ENCODE data around the gene NRG2. TPM values are rescaled to one million over a fixed set of nuclear protein-coding genes. Genes with fewer than 3 reads are reported as not detected.

NRG2 gene
- total RNA-seq, 1 donor from 2014 or later: 0.07 TPM

DNA sequence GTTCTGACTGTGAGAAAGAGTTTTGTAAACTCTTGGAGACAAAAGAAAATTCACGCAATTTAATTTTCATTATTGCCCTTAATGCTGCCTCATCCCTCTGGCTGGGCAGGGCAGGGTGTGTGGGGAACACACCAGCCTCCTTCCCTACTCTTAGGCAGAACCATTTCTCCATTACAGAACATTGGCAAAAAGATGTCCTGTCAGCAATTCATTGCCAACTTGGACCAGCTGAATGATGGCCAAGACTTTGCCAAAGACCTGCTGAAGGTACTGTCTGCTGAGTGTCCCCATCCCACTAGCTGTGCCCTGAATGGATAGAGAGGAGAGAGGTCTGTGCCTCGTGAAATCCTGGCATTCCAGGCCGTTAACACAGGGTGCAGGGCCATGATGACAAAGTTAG is 209.6 kb downstream of the NRG2 start:
- intact Hi-C loops (cut with micrococcal nuclease): no loop called here
- ChIA-PET POLR2A (interaction anchor here (0.6 kb wide), 1 partner anchor 540 kb away, joined by 6 read pairs; no protein-coding TSS in a partner anchor), CTCF (interaction anchor here (1.0 kb wide), 1 partner anchor 46 kb away, joined by 3 read pairs; no protein-coding TSS in a partner anchor)
- H3K27ac Mint-ChIP-seq: no peak overlapping the region
- peaks cover 40% of the 10 kb centered on the region for H3K27me3 Mint-ChIP-seq
- H3K36me3 Mint-ChIP-seq (ENCODE audit: low read depth): no peaks in the 10 kb centered on the region
- no peak for DNase-seq
- H3K4me3 Mint-ChIP-seq: no peak overlapping the region
- TF ChIP-seq, protein P1, sequence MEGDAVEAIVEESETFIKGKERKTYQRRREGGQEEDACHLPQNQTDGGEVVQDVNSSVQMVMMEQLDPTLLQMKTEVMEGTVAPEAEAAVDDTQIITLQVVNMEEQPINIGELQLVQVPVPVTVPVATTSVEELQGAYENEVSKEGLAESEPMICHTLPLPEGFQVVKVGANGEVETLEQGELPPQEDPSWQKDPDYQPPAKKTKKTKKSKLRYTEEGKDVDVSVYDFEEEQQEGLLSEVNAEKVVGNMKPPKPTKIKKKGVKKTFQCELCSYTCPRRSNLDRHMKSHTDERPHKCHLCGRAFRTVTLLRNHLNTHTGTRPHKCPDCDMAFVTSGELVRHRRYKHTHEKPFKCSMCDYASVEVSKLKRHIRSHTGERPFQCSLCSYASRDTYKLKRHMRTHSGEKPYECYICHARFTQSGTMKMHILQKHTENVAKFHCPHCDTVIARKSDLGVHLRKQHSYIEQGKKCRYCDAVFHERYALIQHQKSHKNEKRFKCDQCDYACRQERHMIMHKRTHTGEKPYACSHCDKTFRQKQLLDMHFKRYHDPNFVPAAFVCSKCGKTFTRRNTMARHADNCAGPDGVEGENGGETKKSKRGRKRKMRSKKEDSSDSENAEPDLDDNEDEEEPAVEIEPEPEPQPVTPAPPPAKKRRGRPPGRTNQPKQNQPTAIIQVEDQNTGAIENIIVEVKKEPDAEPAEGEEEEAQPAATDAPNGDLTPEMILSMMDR (IDR thresholded peaks at IDR 0.05): no peak
- no peaks in the 10 kb centered on the region for H3K4me1 Mint-ChIP-seq
- no peak for ATAC-seq (ENCODE audit: low read depth)
- no peaks in the 10 kb centered on the region for H3K9me3 Mint-ChIP-seq

DNA sequence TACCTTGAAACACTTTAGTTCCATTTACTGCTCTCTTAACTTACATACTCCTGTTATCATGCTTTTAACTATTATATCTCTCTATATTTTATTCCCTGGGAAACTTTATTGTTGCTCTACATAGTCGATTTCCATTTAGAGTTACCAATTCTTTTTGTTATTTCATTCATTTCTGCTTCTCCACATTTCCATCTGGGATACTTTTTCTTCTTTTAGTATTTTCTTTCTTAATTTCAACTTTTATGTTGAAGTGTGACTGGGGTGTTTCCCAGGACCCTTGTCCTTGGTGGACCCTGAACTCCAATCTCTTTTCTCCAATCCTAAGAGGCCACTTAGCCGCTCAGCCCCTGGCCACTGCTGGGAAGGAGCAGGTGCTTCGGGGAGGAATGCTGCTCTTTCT is 211.5 kb downstream of the NRG2 start:
- DNase-seq: no peak
- TF ChIP-seq, protein P1 (IDR thresholded peaks at IDR 0.05): no peak
- H3K9me3 Mint-ChIP-seq: no peaks in the 10 kb centered on the region
- H3K4me3 Mint-ChIP-seq: no peak overlapping the region
- CTCF ChIA-PET: no interaction called here
- H3K27ac Mint-ChIP-seq: no peak overlapping the region
- H3K36me3 Mint-ChIP-seq (ENCODE audit: low read depth): no peaks in the 10 kb centered on the region
- ATAC-seq (ENCODE audit: low read depth): no peak
- peaks cover 41% of the 10 kb centered on the region for H3K27me3 Mint-ChIP-seq
- POLR2A ChIA-PET: no interaction called here
- intact Hi-C loops (cut with micrococcal nuclease): no loop called here
- no peaks in the 10 kb centered on the region for H3K4me1 Mint-ChIP-seq

- CTCF ChIA-PET: no interaction called here
- H3K27ac Mint-ChIP-seq: no peak overlapping the region
- intact Hi-C loops (cut with micrococcal nuclease): no loop called here
Measured at GRCh38 chr5:139829471-139829870, 213.6 kb downstream of the NRG2 start.

GRCh38 chr5:139828207-139828895 is 214.7 kb downstream of the NRG2 start:
- DNase-seq (no peak), ATAC-seq (ENCODE audit: low read depth) (no peak)
- H3K4me1 Mint-ChIP-seq: no peaks in the 10 kb centered on the region
- H3K4me3 Mint-ChIP-seq: no peak overlapping the region
- peaks cover 20% of the 10 kb centered on the region for H3K27me3 Mint-ChIP-seq
- TF ChIP-seq, protein P1 (IDR thresholded peaks at IDR 0.05): no peak
- H3K36me3 Mint-ChIP-seq (ENCODE audit: low read depth): no peaks in the 10 kb centered on the region
- intact Hi-C loops (cut with micrococcal nuclease): no loop called here
- no peaks in the 10 kb centered on the region for H3K9me3 Mint-ChIP-seq
- no peak overlapping the region for H3K27ac Mint-ChIP-seq
- CTCF ChIA-PET: no interaction called here
- POLR2A ChIA-PET: no interaction called here

More at GRCh38 chr5:139829471-139829870, 213.6 kb downstream of the NRG2 start:
- H3K4me3 Mint-ChIP-seq: no peak overlapping the region
- POLR2A ChIA-PET: no interaction called here
- H3K27me3 Mint-ChIP-seq: peaks cover 24% of the 10 kb centered on the region
- no peaks in the 10 kb centered on the region for H3K4me1 Mint-ChIP-seq
- ATAC-seq (ENCODE audit: low read depth) (no peak), DNase-seq (no peak)
- H3K36me3 Mint-ChIP-seq (ENCODE audit: low read depth): no peaks in the 10 kb centered on the region
- no peaks in the 10 kb centered on the region for H3K9me3 Mint-ChIP-seq
- TF ChIP-seq, protein P1 (IDR thresholded peaks at IDR 0.05): no peak

DNA sequence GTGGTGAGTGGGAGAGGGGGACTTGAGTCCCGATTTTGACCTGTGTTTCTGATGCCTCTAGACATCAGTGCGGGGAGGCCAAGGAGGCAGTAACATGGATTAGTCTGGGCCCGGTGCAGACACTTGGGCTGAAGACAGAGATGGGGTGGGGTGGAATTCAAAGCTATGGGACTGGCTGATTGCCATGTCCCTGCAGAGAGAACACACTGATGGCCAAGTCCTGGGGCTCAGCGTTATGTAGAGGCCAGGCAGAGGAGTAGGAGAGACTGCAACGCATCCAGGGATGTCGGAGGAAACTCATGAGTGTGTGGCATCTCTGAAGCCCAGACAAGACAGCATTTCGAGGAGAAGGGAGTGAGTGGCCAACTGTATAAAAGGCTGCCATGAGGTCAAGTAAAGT is 217.4 kb downstream of the NRG2 start:
- H3K27ac Mint-ChIP-seq: no peak overlapping the region

More for the DNA sequence above, 217.4 kb downstream of the NRG2 start:
- ATAC-seq (ENCODE audit: low read depth) (no peak), DNase-seq (no peak)
- no peaks in the 10 kb centered on the region for H3K36me3 Mint-ChIP-seq (ENCODE audit: low read depth)
- no peaks in the 10 kb centered on the region for H3K4me1 Mint-ChIP-seq
- intact Hi-C loops (cut with micrococcal nuclease): no loop called here
- no peak overlapping the region for H3K4me3 Mint-ChIP-seq
- TF ChIP-seq, protein P1 (IDR thresholded peaks at IDR 0.05): no peak
- ChIA-PET POLR2A (no interaction called here), CTCF (no interaction called here)
- H3K27me3 Mint-ChIP-seq: peaks cover 11% of the 10 kb centered on the region
- no peaks in the 10 kb centered on the region for H3K9me3 Mint-ChIP-seq

Measured in activated B cell treated with CpG ODN at 0.5 μM for 24 hours (primary cell).